HepG2 (cell line): ENCODE data around the gene NTMT1. TPM values are rescaled to one million over a fixed set of nuclear protein-coding genes. Genes with fewer than 3 reads are reported as not detected.

Source experiments
- ATAC-seq: fragments of 200-7000 bp; cut with Tn5 transposase; 3 replicates; pipeline ENCODE4 v1.9.1; 2020; ENCODE audit warnings: mild to moderate bottlenecking, moderate library complexity
- BruUV-seq: library from RNA; stranded (reverse); fragments of 400-500 nt; replicated peaks from 2 replicates; lab custom pipeline; 2021; lab: Mats Ljungman, UMichigan
- CTCF ChIA-PET: fragments of 300-600 bp; formaldehyde crosslinking; extraction: SDS; loops from one replicate; lab custom pipeline; 2021; ENCODE audit warnings: low total read pairs, inconsistent platforms, low intra/inter-chr PET ratio; lab: Yijun Ruan, JAX
- POLR2A ChIA-PET: fragments of 350-600 bp; sonication (Branson Sonifier 250); formaldehyde crosslinking; loops from one replicate; lab custom pipeline; 2020; ENCODE audit warnings: antibody characterized with exemption, inconsistent platforms; lab: Yijun Ruan, JAX
- DNase-seq: peaks from one replicate; pipeline ENCODE4 v3.0.0-alpha.2; 2015; ENCODE audit warnings: low spot score
- FAIRE-seq: peaks from 3 replicates; lab custom pipeline; 2011; peaks lifted over from hg19 to GRCh38; lab: Jason Lieb, UNC
- H2AFZ ChIP-seq: one replicate; pipeline ENCODE4 v1.6.1; 2011; ENCODE audit warnings: low read length, inconsistent platforms
- H3K27ac ChIP-seq: fragments of 300-600 bp; 3 replicates; pipeline ENCODE4 v1.8.0; 2011; ENCODE audit warnings: mixed run types, mild to moderate bottlenecking, mixed read lengths, low read length, inconsistent platforms; ENCODE audit not compliant: insufficient read depth; ENCODE audit errors: extremely low read length
- H3K27me3 ChIP-seq, 2 experiments: fragments of 200-600 bp in 1 of 2; 2 replicates in 1 of 2; 3 replicates in 1 of 2; pipeline versions ENCODE4 v1.6.0 to v1.8.0; 2011; ENCODE audit warnings: low read length in 2 of 2, mild to moderate bottlenecking in 2 of 2, moderate library complexity in 2 of 2, inconsistent platforms in 1 of 2; ENCODE audit not compliant: insufficient read depth in 2 of 2, control insufficient read depth in 1 of 2
- H3K36me3 ChIP-seq, 2 experiments: fragments of 200-600 bp in 1 of 2; replicated peaks in 1 of 2; 2 replicates in 1 of 2; 3 replicates in 1 of 2; pipeline versions ENCODE4 v1.5.1 to v1.8.0; 2011; ENCODE audit warnings: low read length in 2 of 2, inconsistent platforms in 1 of 2; ENCODE audit not compliant: insufficient read depth in 2 of 2, control insufficient read depth in 1 of 2
- H3K4me1 ChIP-seq: 2 replicates; pipeline ENCODE4 v1.5.1; 2012; ENCODE audit warnings: low read length, inconsistent platforms; ENCODE audit not compliant: insufficient read depth
- H3K4me2 ChIP-seq: 2 replicates; pipeline ENCODE4 v1.6.0; 2011; ENCODE audit warnings: low read depth, low read length, inconsistent platforms
- H3K4me3 ChIP-seq, 3 experiments: fragments of 200-600 bp in 1 of 3; sonication (generic), shearing (Covaris generic) in 1 of 3; replicated peaks in 1 of 3; 2 replicates each; pipeline ENCODE4 v1.5.1; 2011 to 2016; ENCODE audit warnings: low read length in 3 of 3, inconsistent platforms in 2 of 3, low read depth in 2 of 3, mild to moderate bottlenecking in 2 of 3, control low read depth in 1 of 3, mixed read lengths in 1 of 3; ENCODE audit not compliant: insufficient read depth in 1 of 3
- H3K79me2 ChIP-seq: one replicate; pipeline ENCODE4 v1.6.1; 2011; ENCODE audit warnings: low read length, inconsistent platforms; ENCODE audit not compliant: insufficient read depth
- H3K9ac ChIP-seq: 2 replicates; pipeline ENCODE4 v1.6.0; 2011; ENCODE audit warnings: mild to moderate bottlenecking, low read depth, low read length, inconsistent platforms; ENCODE audit not compliant: insufficient read depth
- H3K9me3 ChIP-seq: 2 replicates; pipeline ENCODE4 v1.5.1; 2012; ENCODE audit warnings: mild to moderate bottlenecking, low read length
- H4K20me1 ChIP-seq: 2 replicates; pipeline ENCODE4 v1.6.0; 2011; ENCODE audit warnings: inconsistent platforms, mild to moderate bottlenecking, low read length, moderate library complexity; ENCODE audit not compliant: insufficient read depth
- CBX5 ChIP-seq: sonication (generic); formaldehyde crosslinking; IDR thresholded peaks from 2 replicates; pipeline ENCODE4 v1.4.0; 2020; ENCODE audit warnings: missing genetic modification reagents, borderline replicate concordance
- ETV5 ChIP-seq: IDR thresholded peaks from 2 replicates; pipeline ENCODE4 v1.6.1; 2018; ENCODE audit warnings: missing biosample characterization, missing genetic modification reagents, inconsistent platforms, borderline replicate concordance
- MED8 ChIP-seq: sonication (generic); formaldehyde crosslinking; IDR thresholded peaks from 2 replicates; pipeline ENCODE4 v1.8.1; 2023; ENCODE audit warnings: mild to moderate bottlenecking, missing genetic modification reagents; ENCODE audit not compliant: insufficient replicate concordance
- MIER2 ChIP-seq: IDR thresholded peaks from 2 replicates; pipeline ENCODE4 v1.6.1; 2016; ENCODE audit warnings: missing biosample characterization, missing genetic modification reagents
- PHB2 ChIP-seq: fragments of 450-650 bp; IDR thresholded peaks from 2 replicates; pipeline ENCODE4 v1.6.1; 2018; ENCODE audit not compliant: partially characterized antibody
- PHF21A ChIP-seq: sonication (generic); formaldehyde crosslinking; IDR thresholded peaks from 2 replicates; pipeline ENCODE4 v1.5.0; 2020; ENCODE audit warnings: mild to moderate bottlenecking, missing genetic modification reagents
- ZNF343 ChIP-seq: sonication (generic); formaldehyde crosslinking; IDR thresholded peaks from 2 replicates; pipeline ENCODE4 v1.4.0; 2020; ENCODE audit warnings: mild to moderate bottlenecking, missing genetic modification reagents
- ZNF558 ChIP-seq: sonication (generic); formaldehyde crosslinking; IDR thresholded peaks from 2 replicates; pipeline ENCODE4 v1.9.0; 2022; ENCODE audit warnings: mild to moderate bottlenecking, missing genetic modification reagents, borderline replicate concordance
- WGBS: methylation state at CpG from one replicate; pipeline ENCODE4 v1.1.6; 2017; ENCODE audit warnings: low lambda C conversion rate; 5-methylcytosine and 5-hydroxymethylcytosine counted together
- in situ Hi-C: cut with HindIII; loops from 2 replicates; pipeline ENCODE4 v1.10.0; 2017; ENCODE audit warnings: low pct_unique_long_range_greater_than_20kb; ENCODE audit not compliant: extremely low pct_ligation_motif_present
- intact Hi-C: fragments of 100-400 bp; cut with micrococcal nuclease; formaldehyde crosslinking; loops from one replicate; pipeline ENCODE4 v1.10.0; 2022; ENCODE audit not compliant: unreplicated experiment
- polyA plus RNA-seq, 8 experiments: library from polyadenylated mRNA; depleted of rRNA in 3 of 8; stranded (reverse) in 7 of 8; unstranded in 1 of 8; fragments of >200 nt; fragmentation: Illumina TruSeq in 4 of 8; extraction: Trizol in 4 of 8; gene quantifications; 2 replicates each; pipeline versions ENCODE4 v1.2.1 to v1.2.3, GENCODE V29; 2011 to 2016; ENCODE audit warnings: low read depth in 4 of 8, missing spikeins in 1 of 8, mixed read lengths in 1 of 8; ENCODE audit not compliant: insufficient read depth in 1 of 8
- total RNA-seq, 5 experiments: library from RNA; depleted of rRNA; stranded (reverse); fragments of >200 nt; fragmentation: Illumina TruSeq; extraction: Trizol; gene quantifications; 2 replicates each; pipeline ENCODE4 v1.2.3, GENCODE V29; 2016; ENCODE audit warnings: low read depth in 1 of 5
- TF ChIP-seq, protein P1 (sequence below): sonication (generic); formaldehyde crosslinking; IDR thresholded peaks from 2 replicates; pipeline ENCODE4 v1.4.0; 2020; ENCODE audit warnings: low read depth, missing genetic modification reagents

NTMT1 gene
- total and polyA plus RNA-seq, 2 of the 13 experiments (the other 11 are each of a cell fraction or from before 2014, with no cell fraction given) = 49.1 to 53.8 TPM

DNA sequence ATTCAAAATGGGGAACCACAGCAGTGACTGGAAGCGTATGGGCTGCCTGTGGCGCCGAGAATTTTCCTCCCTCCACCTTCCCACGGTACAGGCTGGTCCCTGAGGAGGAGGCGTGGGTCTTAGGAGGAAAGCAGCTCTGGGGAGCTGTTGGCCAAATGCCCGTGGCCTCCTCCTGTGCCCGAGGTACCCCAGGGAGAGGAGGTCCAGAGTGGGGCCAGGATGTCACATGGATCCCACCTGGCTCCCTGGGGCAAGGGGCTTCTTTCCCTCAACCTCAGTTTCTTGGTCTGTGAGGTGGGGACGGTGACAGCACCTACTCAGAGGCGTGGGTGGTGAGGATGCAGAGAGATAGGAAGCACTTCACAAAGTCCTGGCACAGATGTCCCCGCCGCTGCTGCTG is 56.0 kb downstream of the NTMT1 start (continued):
- TF ChIP-seq, protein P1, sequence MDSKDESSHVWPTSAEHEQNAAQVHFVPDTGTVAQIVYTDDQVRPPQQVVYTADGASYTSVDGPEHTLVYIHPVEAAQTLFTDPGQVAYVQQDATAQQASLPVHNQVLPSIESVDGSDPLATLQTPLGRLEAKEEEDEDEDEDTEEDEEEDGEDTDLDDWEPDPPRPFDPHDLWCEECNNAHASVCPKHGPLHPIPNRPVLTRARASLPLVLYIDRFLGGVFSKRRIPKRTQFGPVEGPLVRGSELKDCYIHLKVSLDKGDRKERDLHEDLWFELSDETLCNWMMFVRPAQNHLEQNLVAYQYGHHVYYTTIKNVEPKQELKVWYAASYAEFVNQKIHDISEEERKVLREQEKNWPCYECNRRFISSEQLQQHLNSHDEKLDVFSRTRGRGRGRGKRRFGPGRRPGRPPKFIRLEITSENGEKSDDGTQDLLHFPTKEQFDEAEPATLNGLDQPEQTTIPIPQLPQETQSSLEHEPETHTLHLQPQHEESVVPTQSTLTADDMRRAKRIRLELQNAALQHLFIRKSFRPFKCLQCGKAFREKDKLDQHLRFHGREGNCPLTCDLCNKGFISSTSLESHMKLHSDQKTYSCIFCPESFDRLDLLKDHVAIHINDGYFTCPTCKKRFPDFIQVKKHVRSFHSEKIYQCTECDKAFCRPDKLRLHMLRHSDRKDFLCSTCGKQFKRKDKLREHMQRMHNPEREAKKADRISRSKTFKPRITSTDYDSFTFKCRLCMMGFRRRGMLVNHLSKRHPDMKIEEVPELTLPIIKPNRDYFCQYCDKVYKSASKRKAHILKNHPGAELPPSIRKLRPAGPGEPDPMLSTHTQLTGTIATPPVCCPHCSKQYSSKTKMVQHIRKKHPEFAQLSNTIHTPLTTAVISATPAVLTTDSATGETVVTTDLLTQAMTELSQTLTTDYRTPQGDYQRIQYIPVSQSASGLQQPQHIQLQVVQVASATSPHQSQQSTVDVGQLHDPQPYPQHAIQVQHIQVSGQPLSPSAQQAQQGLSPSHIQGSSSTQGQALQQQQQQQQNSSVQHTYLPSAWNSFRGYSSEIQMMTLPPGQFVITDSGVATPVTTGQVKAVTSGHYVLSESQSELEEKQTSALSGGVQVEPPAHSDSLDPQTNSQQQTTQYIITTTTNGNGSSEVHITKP (CRISPR knock-in tag) = no peak
- TF ChIP-seq ETV5 (no peak), ZNF343 (CRISPR knock-in tag) (no peak), ZNF558 (no peak), PHF21A (CRISPR knock-in tag) (no peak), PHB2 (no peak), MIER2 (no peak), CBX5 (CRISPR knock-in tag) (no peak)
- TF ChIP-seq, all 625 proteins: peak for 0

DNA sequence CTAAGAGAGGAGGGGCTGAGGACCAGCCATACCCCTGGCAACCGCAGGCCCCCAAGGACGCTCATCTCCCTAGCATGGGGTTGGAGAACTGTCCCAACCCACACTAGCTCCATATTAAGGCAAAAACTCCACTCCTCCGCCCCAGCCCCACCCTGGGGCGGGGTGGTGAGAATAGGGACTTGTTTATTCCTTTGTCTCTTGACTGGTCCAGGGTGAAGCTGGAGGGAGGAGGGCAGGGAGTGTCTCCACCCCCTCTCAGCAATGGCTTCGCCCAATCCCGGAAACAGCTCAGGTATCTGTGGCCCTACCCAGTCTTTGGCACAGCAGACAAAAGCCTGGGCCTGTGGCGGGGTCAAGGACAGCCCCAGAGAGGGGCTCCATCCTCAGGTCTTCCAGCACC is 56.4 kb downstream of the NTMT1 start:
- BruUV-seq = no TSS peak
- CTCF ChIA-PET = no interaction called here
- no peaks in the 10 kb centered on the region for H3K36me3 ChIP-seq

More for the DNA sequence above, 56.4 kb downstream of the NTMT1 start:
- POLR2A ChIA-PET = no interaction called here
- Histone ChIP-seq H3K4me2 (no peak overlapping the region), H3K9me3 (no peaks in the 10 kb centered on the region), H3K4me3 (no peak overlapping the region), H3K79me2 (no peaks in the 10 kb centered on the region), H4K20me1 (no peaks in the 10 kb centered on the region), H2AFZ (no peak overlapping the region), H3K27ac (no peak overlapping the region)
- 7% methylated on average over 4 of the region's 7 CpGs for WGBS
- FAIRE-seq (no peak), DNase-seq (no peak), ATAC-seq (no peak)
- intact Hi-C loops = no loop called here
- TF ChIP-seq MED8 = no peak
- TF ChIP-seq, all 625 proteins: peak for 0
- H3K27me3 ChIP-seq = peaks cover 0 to 45% of the 10 kb centered on the region in 2 experiments; a peak in 2 of 5 replicates
- no peaks in the 10 kb centered on the region for H3K4me1 ChIP-seq
- in situ Hi-C loops = no loop called here
- H3K9ac ChIP-seq = no peak overlapping the region
